Right lobe of liver (tissue), 6 donors: ENCODE results near the gene KIF12. TPM values are rescaled to one million over a fixed set of nuclear protein-coding genes. Genes with fewer than 3 reads are reported as not detected.
A peak's percentile ranks its signal among the peaks of the same experiment; 100 is the strongest.
"Not testable (repeated sequence)": the region's sequence is repeated elsewhere in the genome, so short reads cannot be mapped to it uniquely, and the experiment has no call there.

ENCODE experiments used
- ATAC-seq, 4 donors: fragments of 200-7000 bp; cut with Tn5 transposase; one replicate each; pipeline ENCODE4 v1.9.1; 2020; ENCODE audit warnings: mild to moderate bottlenecking in 4 of 4, moderate library complexity in 4 of 4
- DNase-seq, 3 donors: peaks; one replicate each; pipeline ENCODE4 v3.0.0-alpha.2; 2020
- H3K27ac ChIP-seq, 3 donors: fragments of 200-600 bp; one replicate each; pipeline ENCODE4 v1.8.0; 2022
- H3K27me3 ChIP-seq, 2 donors: fragments of 200-600 bp; one replicate each; pipeline ENCODE4 v1.8.0; 2022
- H3K36me3 ChIP-seq, 4 donors: fragments of 200-600 bp; sonication (generic) in 1 of 4; one replicate each; pipeline versions ENCODE4 v1.5.1 to v1.8.0; 2017 to 2022; ENCODE audit warnings: control low read depth in 1 of 4
- H3K4me1 ChIP-seq, 4 donors: fragments of 200-600 bp; sonication (generic) in 1 of 4; one replicate each; pipeline versions ENCODE4 v1.5.1 to v1.8.0; 2017 to 2022; ENCODE audit warnings: control low read depth in 1 of 4
- H3K4me3 ChIP-seq, 3 donors: fragments of 200-600 bp; one replicate each; pipeline ENCODE4 v1.8.0; 2022
- H3K9me3 ChIP-seq, 4 donors: fragments of 200-600 bp; sonication (generic) in 1 of 4; one replicate each; pipeline versions ENCODE4 v1.5.1 to v1.8.0; 2017 to 2022; ENCODE audit warnings: control low read depth in 1 of 4
- CTCF ChIP-seq, 4 donors: fragments of 200-600 bp in 3 of 4; fragments of 450-650 bp in 1 of 4; IDR thresholded peaks; one replicate each; pipeline versions ENCODE4 v1.5.1 to v1.8.0; 2016 to 2022; ENCODE audit warnings: antibody characterized with exemption in 4 of 4, mild to moderate bottlenecking in 2 of 4
- POLR2A ChIP-seq: fragments of 450-650 bp; IDR thresholded peaks from one replicate; pipeline ENCODE4 v1.6.1; 2017; ENCODE audit warnings: antibody characterized with exemption, mild to moderate bottlenecking
- WGBS: methylation state at CpG from one replicate; pipeline ENCODE4 v1.1.6; 2018; ENCODE audit warnings: low coverage, low lambda C conversion rate; ENCODE audit not compliant: insufficient coverage; ENCODE audit errors: missing lambda C conversion rate; 5-methylcytosine and 5-hydroxymethylcytosine counted together
- intact Hi-C, 2 donors: fragments of 100-400 bp; cut with DNase I; formaldehyde crosslinking; loops; one replicate each; pipeline versions ENCODE4 v1.11.2 to v1.14.1; 2022
- total RNA-seq, 6 experiments: library from RNA; depleted of rRNA in 2 of 6; stranded (reverse); fragments of >200 nt in 2 of 6; fragmentation: NEBNext Ultra II Directional in 3 of 6; extraction: Animal tissue kit (Norgen Biotek cat#: 25700) in 3 of 6; gene quantifications; one replicate each; pipeline versions ENCODE4 v1.1.0 to v1.2.4, GENCODE V29; 2016 to 2023
- donor health status: DM: no; HTN: yes; CAD: no.
- donor health status: DM: no; HTN: no; CAD: no.
- donor health status: DM: no; HTN: no; CAD: no.
- donor health status: DM: no; HTN: yes; CAD: no.
- donor health status: DM: no; HTN: yes; CAD: no.

Gene KIF12
- total RNA-seq, 6 experiments from 2014 or later, result 3.1 to 24.3 (median 14.2) TPM

GRCh38 chr9:114130141-114130540 is 31.0 kb upstream of the KIF12 start:
- no peaks in the 10 kb centered on the region for H3K9me3 ChIP-seq
- no peaks in the 10 kb centered on the region for H3K36me3 ChIP-seq
- no peak for TF ChIP-seq POLR2A
- TF ChIP-seq CTCF (IDR thresholded peaks at IDR 0.05), result no peak
- H3K27ac ChIP-seq, result peak overlapping the region in 2 of 3 donors; percentile 17 to 44
- no peak overlapping the region for H3K4me3 ChIP-seq
- intact Hi-C loops, result no loop called here
- 15% methylated on average over 6 of the region's 7 CpGs for WGBS
- H3K4me1 ChIP-seq, result peaks cover 0 to 24% (median 10%) of the 10 kb centered on the region in 4 donors
- peak in 1 of 3 donors; percentile 62 for DNase-seq
- no peaks in the 10 kb centered on the region for H3K27me3 ChIP-seq
- ATAC-seq, result peak; percentile 11 to 60 (median 40)

GRCh38 chr9:114128759-114129158 is 29.7 kb upstream of the KIF12 start:
- H3K9me3 ChIP-seq, H3K27ac ChIP-seq, ATAC-seq, DNase-seq, H3K27me3 ChIP-seq, H3K36me3 ChIP-seq, intact Hi-C loops, H3K4me3 ChIP-seq: not testable (repeated sequence)
- H3K4me1 ChIP-seq, result peaks cover 0 to 25% (median 12%) of the 10 kb centered on the region in 4 donors
- WGBS, result 73% methylated on average over 3 of the region's 3 CpGs

GRCh38 chr9:114126247-114127060 is 27.4 kb upstream of the KIF12 start:
- no peak for TF ChIP-seq POLR2A
- no peak for TF ChIP-seq CTCF (IDR thresholded peaks at IDR 0.05)
- intact Hi-C loops, result no loop called here
- peaks cover 0 to 35% (median 11%) of the 10 kb centered on the region in 4 donors for H3K4me1 ChIP-seq
- H3K27me3 ChIP-seq, result no peaks in the 10 kb centered on the region
- H3K36me3 ChIP-seq, result no peaks in the 10 kb centered on the region
- no peaks in the 10 kb centered on the region for H3K9me3 ChIP-seq
- no peak overlapping the region for H3K27ac ChIP-seq
- H3K4me3 ChIP-seq, result no peak overlapping the region
- 72% methylated on average over 7 of the region's 13 CpGs for WGBS
- DNase-seq, result no peak
- no peak for ATAC-seq

- Histone ChIP-seq H3K9me3 (no peaks in the 10 kb centered on the region), H3K4me1 (peaks cover 0 to 26% (median 6%) of the 10 kb centered on the region in 4 donors), H3K27me3 (no peaks in the 10 kb centered on the region), H3K27ac (no peak overlapping the region), H3K4me3 (no peak overlapping the region), H3K36me3 (no peaks in the 10 kb centered on the region)
- DNase-seq (no peak), ATAC-seq (no peak)
- TF ChIP-seq POLR2A (no peak), CTCF (IDR thresholded peaks at IDR 0.05) (no peak)
- intact Hi-C loops, result no loop called here
- no CpG with 5 or more reads among the region's 10 CpGs for WGBS
These were observed 26.5 kb upstream of the KIF12 start for GRCh38 chr9:114125476-114126013.
